NCI-H1436 (cell line): ENCODE results near the gene PLPP4.

Experiments
- DNase-seq: peaks from one replicate; lab custom pipeline; 2025; lab: John Stamatoyannopoulos, UW

The PLPP4 gene

GRCh38 chr10:120456626-120457430 lies at the start of gene PLPP4:
TSS of gene PLPP4 (plus strand) at chr10:120457227. CDS start at chr10:120457306, 79 bp downstream.
- DNase-seq, result peak; percentile 3

- DNase-seq, result no peak
Measured at GRCh38 chr10:120409816-120410215, 47.2 kb upstream of the PLPP4 start.

- DNase-seq, result no peak
Measured at GRCh38 chr10:120414946-120415345, 42.1 kb upstream of the PLPP4 start.

- no peak for DNase-seq
Measured at GRCh38 chr10:120415709-120416330, 41.2 kb upstream of the PLPP4 start.

GRCh38 chr10:120420421-120420820 lies 36.6 kb upstream of the PLPP4 start:
- DNase-seq, result no peak

- no peak for DNase-seq
Measured at GRCh38 chr10:120421250-120421649, 35.8 kb upstream of the PLPP4 start.

- DNase-seq, result no peak
Measured at GRCh38 chr10:120422457-120422856, 34.6 kb upstream of the PLPP4 start.

GRCh38 chr10:120423431-120424197 lies 33.4 kb upstream of the PLPP4 start:
- no peak for DNase-seq

GRCh38 chr10:120424198-120424464 lies 32.9 kb upstream of the PLPP4 start:
- DNase-seq, result no peak

- DNase-seq, result no peak
Measured at GRCh38 chr10:120426306-120426705, 30.7 kb upstream of the PLPP4 start.

GRCh38 chr10:120428754-120429153 lies 28.3 kb upstream of the PLPP4 start:
- DNase-seq, result no peak

- DNase-seq, result no peak
Measured at GRCh38 chr10:120429395-120429794, 27.6 kb upstream of the PLPP4 start.

GRCh38 chr10:120431251-120431651 lies 25.8 kb upstream of the PLPP4 start:
- DNase-seq, result no peak

- no peak for DNase-seq
Measured at GRCh38 chr10:120432209-120432608, 24.8 kb upstream of the PLPP4 start.

GRCh38 chr10:120433141-120433540 lies 23.9 kb upstream of the PLPP4 start:
- no peak for DNase-seq

- no peak for DNase-seq
Measured at GRCh38 chr10:120436439-120437112, 20.5 kb upstream of the PLPP4 start.

GRCh38 chr10:120437541-120437940 lies 19.5 kb upstream of the PLPP4 start:
- no peak for DNase-seq

- DNase-seq, result no peak
Measured at GRCh38 chr10:120451968-120452367, 5.1 kb upstream of the PLPP4 start.

GRCh38 chr10:120453319-120453718 lies 3.7 kb upstream of the PLPP4 start:
- DNase-seq, result no peak

GRCh38 chr10:120453886-120454285 lies 3.1 kb upstream of the PLPP4 start:
- no peak for DNase-seq

GRCh38 chr10:120455004-120455403 lies 2.0 kb upstream of the PLPP4 start:
- no peak for DNase-seq

GRCh38 chr10:120455606-120456005 lies 1.4 kb upstream of the PLPP4 start:
- no peak for DNase-seq
